ENCODE measurements around the gene RFX8. TPM values are rescaled to one million over a fixed set of nuclear protein-coding genes. Genes with fewer than 3 reads are reported as not detected.

The RFX8 gene
- total RNA-seq, 1 donor from 2014 or later, result not detected

GRCh38 chr2:101371636-101372035, 103.3 kb downstream of the RFX8 start:
- no peak for TF ChIP-seq CTCF (IDR thresholded peaks at IDR 0.05)
- H3K4me1 ChIP-seq, result no peaks in the 10 kb centered on the region
- H3K27ac ChIP-seq, result no peak overlapping the region
- no peaks in the 10 kb centered on the region for H3K9me3 ChIP-seq
- H3K27me3 ChIP-seq (ENCODE audit: low read depth), result no peaks in the 10 kb centered on the region
- DNase-seq, result no peak
- no peak overlapping the region for H3K4me3 ChIP-seq
- H3K36me3 ChIP-seq, result no peaks in the 10 kb centered on the region
- intact Hi-C loops (cut with DNase I), result no loop called here
- no peak for ATAC-seq

- Histone ChIP-seq H3K9me3 (no peaks in the 10 kb centered on the region), H3K27me3 (ENCODE audit: low read depth) (no peaks in the 10 kb centered on the region), H3K36me3 (no peaks in the 10 kb centered on the region), H3K27ac (no peak overlapping the region), H3K4me1 (no peaks in the 10 kb centered on the region), H3K4me3 (no peak overlapping the region)
- intact Hi-C loops (cut with DNase I), result no loop called here
- no peak for DNase-seq
- ATAC-seq, result no peak
- TF ChIP-seq CTCF (IDR thresholded peaks at IDR 0.05), result no peak
Measured at GRCh38 chr2:101369100-101369499, 105.8 kb downstream of the RFX8 start.

GRCh38 chr2:101368376-101368775, 106.5 kb downstream of the RFX8 start:
- DNase-seq, result no peak
- H3K4me1 ChIP-seq, result no peaks in the 10 kb centered on the region
- no peaks in the 10 kb centered on the region for H3K9me3 ChIP-seq
- H3K36me3 ChIP-seq, result no peaks in the 10 kb centered on the region
- ATAC-seq, result peak in 1 of 2 donors; percentile 13
- TF ChIP-seq CTCF (IDR thresholded peaks at IDR 0.05), result no peak
- H3K4me3 ChIP-seq, result no peak overlapping the region
- intact Hi-C loops (cut with DNase I), result no loop called here
- H3K27me3 ChIP-seq (ENCODE audit: low read depth), result no peaks in the 10 kb centered on the region
- H3K27ac ChIP-seq, result no peak overlapping the region

GRCh38 chr2:101367508-101367907, 107.4 kb downstream of the RFX8 start:
- ATAC-seq, result no peak
- intact Hi-C loops (cut with DNase I), result no loop called here
- H3K9me3 ChIP-seq, result no peaks in the 10 kb centered on the region
- H3K36me3 ChIP-seq, result no peaks in the 10 kb centered on the region
- no peak for DNase-seq
- H3K4me3 ChIP-seq, result no peak overlapping the region
- no peaks in the 10 kb centered on the region for H3K27me3 ChIP-seq (ENCODE audit: low read depth)
- H3K4me1 ChIP-seq, result no peaks in the 10 kb centered on the region
- no peak for TF ChIP-seq CTCF (IDR thresholded peaks at IDR 0.05)
- no peak overlapping the region for H3K27ac ChIP-seq

- ATAC-seq, result no peak
- H3K4me3 ChIP-seq, result no peak overlapping the region
- intact Hi-C loops (cut with DNase I), result no loop called here
Measured at GRCh38 chr2:101364878-101365277, 110.0 kb downstream of the RFX8 start.

More at GRCh38 chr2:101364878-101365277, 110.0 kb downstream of the RFX8 start:
- no peak for DNase-seq
- Histone ChIP-seq H3K27me3 (ENCODE audit: low read depth) (no peaks in the 10 kb centered on the region), H3K9me3 (no peaks in the 10 kb centered on the region), H3K36me3 (no peaks in the 10 kb centered on the region), H3K4me1 (no peaks in the 10 kb centered on the region), H3K27ac (no peak overlapping the region)
- no peak for TF ChIP-seq CTCF (IDR thresholded peaks at IDR 0.05)
